Sigmoid colon (tissue), 7 donors: ENCODE data around the gene GALNT17. TPM values are rescaled to one million over a fixed set of nuclear protein-coding genes. Genes with fewer than 3 reads are reported as not detected.

Source experiments
- DNase-seq: peaks from one replicate; pipeline ENCODE4 v3.0.0-alpha.2; 2019
- H3K27ac ChIP-seq, 4 donors: fragments of 200-600 bp; sonication (generic); one replicate each; pipeline ENCODE4 v1.5.1; 2016 to 2019; ENCODE audit warnings: mild to moderate bottlenecking in 1 of 4
- H3K27me3 ChIP-seq, 3 donors: fragments of 200-600 bp; sonication (generic); one replicate each; pipeline ENCODE4 v1.5.1; 2019; ENCODE audit warnings: mild to moderate bottlenecking in 1 of 3
- H3K36me3 ChIP-seq, 4 donors: fragments of 200-600 bp; sonication (generic); one replicate each; pipeline ENCODE4 v1.5.1; 2016 to 2019
- H3K4me1 ChIP-seq, 4 donors: fragments of 200-600 bp; sonication (generic); one replicate each; pipeline ENCODE4 v1.5.1; 2017 to 2019
- H3K4me3 ChIP-seq, 4 donors: fragments of 200-600 bp; sonication (generic); one replicate each; pipeline ENCODE4 v1.5.1; 2017 to 2019; ENCODE audit warnings: mild to moderate bottlenecking in 2 of 4, moderate library complexity in 1 of 4
- H3K9me3 ChIP-seq, 4 donors: fragments of 200-600 bp in 3 of 4; sonication (generic) in 3 of 4; one replicate each; pipeline versions ENCODE4 v1.5.1 to v1.6.1; 2013 to 2019
- CTCF ChIP-seq, 4 experiments: fragments of 450-650 bp in 3 of 4; fragments of 200-600 bp in 1 of 4; IDR thresholded peaks; one replicate each; pipeline ENCODE4 v1.5.1; 2016 to 2019; ENCODE audit warnings: antibody characterized with exemption in 4 of 4, mild to moderate bottlenecking in 3 of 4, moderate library complexity in 2 of 4
- EP300 ChIP-seq, 4 donors: sonication (generic); formaldehyde crosslinking; IDR thresholded peaks; one replicate each; pipeline ENCODE4 v1.6.1; 2017; ENCODE audit warnings: antibody characterized with exemption in 4 of 4
- POLR2A ChIP-seq, 2 donors: fragments of 450-650 bp; IDR thresholded peaks; one replicate each; pipeline ENCODE4 v1.6.1; 2016; ENCODE audit warnings: antibody characterized with exemption in 2 of 2, mild to moderate bottlenecking in 2 of 2, moderate library complexity in 2 of 2
- POLR2AphosphoS5 ChIP-seq, 4 donors: sonication (generic); formaldehyde crosslinking; IDR thresholded peaks; one replicate each; pipeline ENCODE4 v1.6.1; 2017; ENCODE audit warnings: antibody characterized with exemption in 4 of 4
- WGBS, 2 donors: extraction: QIAGEN DNeasy Blood & Tissue Kit; methylation state at CpG; one replicate each; pipeline ENCODE4 v1.1.7; 2013; 5-methylcytosine and 5-hydroxymethylcytosine counted together
- intact Hi-C: fragments of 100-400 bp; cut with DNase I; formaldehyde crosslinking; loops from one replicate; pipeline ENCODE4 v1.15.1; 2023
- polyA plus RNA-seq, 3 donors: library from polyadenylated mRNA; stranded (reverse); fragments of 200-250 nt; gene quantifications; one replicate each; pipeline ENCODE4 v1.2.3, GENCODE V29; 2013
- total RNA-seq, 4 donors: library from RNA; depleted of rRNA; stranded (reverse); fragments of >200 nt; gene quantifications; one replicate each; pipeline ENCODE4 v1.1.0, GENCODE V29; 2016
- donor health status: healthy with polysubstance abuse.
- donor health status: Bipolar disorder and iron deficiency.
- donor health status: healthy.

The GALNT17 gene
- total and polyA plus RNA-seq, 7 donors: 1.8 to 45.4 (median 15.1) TPM; not detected in 1

GRCh38 chr7:71612911-71613310 lies 481.0 kb downstream of the GALNT17 start:
- peak overlapping the region in 1 of 4 donors; percentile 2 for H3K4me3 ChIP-seq
- H3K27ac ChIP-seq: peak overlapping the region; percentile 17 to 67 (median 54)
- whole genome bisulfite sequencing, 2 donors: 52 to 65% methylated on average over 6 of the region's 6 CpGs
- TF ChIP-seq CTCF (IDR thresholded peaks at IDR 0.05) (no peak), EP300 (IDR thresholded peaks at IDR 0.05) (no peak), POLR2A (IDR thresholded peaks at IDR 0.05) (no peak), POLR2AphosphoS5 (IDR thresholded peaks at IDR 0.05) (no peak)
- intact Hi-C loops: no loop called here
- peaks cover 0 to 3% (median 1%) of the 10 kb centered on the region in 4 donors for H3K9me3 ChIP-seq
- H3K36me3 ChIP-seq: no peaks in the 10 kb centered on the region
- H3K27me3 ChIP-seq: no peaks in the 10 kb centered on the region
- DNase-seq: no peak
- peaks cover 0 to 37% (median 28%) of the 10 kb centered on the region in 4 donors for H3K4me1 ChIP-seq

GRCh38 chr7:71613313-71613712 lies 481.4 kb downstream of the GALNT17 start:
- intact Hi-C loops: no loop called here
- TF ChIP-seq EP300 (IDR thresholded peaks at IDR 0.05): no peak
- TF ChIP-seq POLR2AphosphoS5 (IDR thresholded peaks at IDR 0.05): no peak
- no peak for TF ChIP-seq POLR2A (IDR thresholded peaks at IDR 0.05)
- no peak for TF ChIP-seq CTCF (IDR thresholded peaks at IDR 0.05)
- peaks cover 0 to 1% (median 0%) of the 10 kb centered on the region in 4 donors for H3K9me3 ChIP-seq
- DNase-seq: no peak
- WGBS, 2 donors: 17 to 21% methylated on average over 3 of the region's 3 CpGs
- no peaks in the 10 kb centered on the region for H3K36me3 ChIP-seq
- no peak overlapping the region for H3K4me3 ChIP-seq
- H3K27me3 ChIP-seq: no peaks in the 10 kb centered on the region
- H3K4me1 ChIP-seq: peaks cover 0 to 41% (median 30%) of the 10 kb centered on the region in 4 donors
- peak overlapping the region; percentile 17 to 67 (median 54) for H3K27ac ChIP-seq

GRCh38 chr7:71615017-71615416 lies 483.1 kb downstream of the GALNT17 start:
- TF ChIP-seq CTCF (IDR thresholded peaks at IDR 0.05) (no peak), POLR2AphosphoS5 (IDR thresholded peaks at IDR 0.05) (no peak), POLR2A (IDR thresholded peaks at IDR 0.05) (no peak), EP300 (IDR thresholded peaks at IDR 0.05) (no peak)
- Histone ChIP-seq H3K9me3 (no peaks in the 10 kb centered on the region), H3K4me1 (peaks cover 0 to 45% (median 30%) of the 10 kb centered on the region in 4 donors), H3K36me3 (no peaks in the 10 kb centered on the region), H3K27me3 (no peaks in the 10 kb centered on the region), H3K4me3 (no peak overlapping the region), H3K27ac (peak overlapping the region in 2 of 4 donors; percentile 42 to 67)
- DNase-seq: no peak
- intact Hi-C loops: no loop called here
- 68 to 74% methylated on average over 5 of the region's 5 CpGs for WGBS, 2 donors

- no peak overlapping the region for H3K4me3 ChIP-seq
- H3K27me3 ChIP-seq: no peaks in the 10 kb centered on the region
- peaks cover 0 to 45% (median 30%) of the 10 kb centered on the region in 4 donors for H3K4me1 ChIP-seq
- 88 to 91% methylated on average over 3 of the region's 3 CpGs for WGBS, 2 donors
- no peak for TF ChIP-seq POLR2AphosphoS5 (IDR thresholded peaks at IDR 0.05)
- H3K27ac ChIP-seq: no peak overlapping the region
- no peaks in the 10 kb centered on the region for H3K9me3 ChIP-seq
- intact Hi-C loops: no loop called here
- no peaks in the 10 kb centered on the region for H3K36me3 ChIP-seq
- no peak for DNase-seq
Measured at GRCh38 chr7:71616217-71616616, 484.3 kb downstream of the GALNT17 start.

GRCh38 chr7:71618278-71618677 lies 486.3 kb downstream of the GALNT17 start:
- TF ChIP-seq EP300 (IDR thresholded peaks at IDR 0.05): no peak
- TF ChIP-seq POLR2A (IDR thresholded peaks at IDR 0.05): no peak
- no peak for TF ChIP-seq POLR2AphosphoS5 (IDR thresholded peaks at IDR 0.05)
- TF ChIP-seq CTCF (IDR thresholded peaks at IDR 0.05): no peak
- 47 to 62% methylated on average over 2 of the region's 2 CpGs for WGBS, 2 donors
- H3K27me3 ChIP-seq: no peaks in the 10 kb centered on the region
- intact Hi-C loops: no loop called here
- no peaks in the 10 kb centered on the region for H3K9me3 ChIP-seq
- no peak for DNase-seq
- H3K27ac ChIP-seq: peak overlapping the region in 2 of 4 donors; percentile 40 to 51
- H3K36me3 ChIP-seq: no peaks in the 10 kb centered on the region
- peaks cover 0 to 30% (median 16%) of the 10 kb centered on the region in 4 donors for H3K4me1 ChIP-seq
- H3K4me3 ChIP-seq: no peak overlapping the region
